Activated CD4-positive, alpha-beta T cell treated with anti-CD3 and anti-CD28 coated beads, Interleukin-2, amount 50 U/mL, for 24 hours (primary cell): ENCODE data around the gene CTLA4.

Experiments
- DNase-seq, 2 donors: peaks; one replicate each; pipeline ENCODE4 v3.0.0-alpha.2; 2020; ENCODE audit warnings: low read depth in 1 of 2, low spot score in 1 of 2

CTLA4 gene

DNA sequence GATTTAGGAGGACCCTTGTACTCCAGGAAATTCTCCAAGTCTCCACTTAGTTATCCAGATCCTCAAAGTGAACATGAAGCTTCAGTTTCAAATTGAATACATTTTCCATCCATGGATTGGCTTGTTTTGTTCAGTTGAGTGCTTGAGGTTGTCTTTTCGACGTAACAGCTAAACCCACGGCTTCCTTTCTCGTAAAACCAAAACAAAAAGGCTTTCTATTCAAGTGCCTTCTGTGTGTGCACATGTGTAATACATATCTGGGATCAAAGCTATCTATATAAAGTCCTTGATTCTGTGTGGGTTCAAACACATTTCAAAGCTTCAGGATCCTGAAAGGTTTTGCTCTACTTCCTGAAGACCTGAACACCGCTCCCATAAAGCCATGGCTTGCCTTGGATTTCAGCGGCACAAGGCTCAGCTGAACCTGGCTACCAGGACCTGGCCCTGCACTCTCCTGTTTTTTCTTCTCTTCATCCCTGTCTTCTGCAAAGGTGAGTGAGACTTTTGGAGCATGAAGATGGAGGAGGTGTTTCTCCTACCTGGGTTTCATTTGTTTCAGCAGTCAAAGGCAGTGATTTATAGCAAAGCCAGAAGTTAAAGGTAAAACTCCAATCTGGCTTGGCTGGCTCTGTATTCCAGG is at the start of gene CTLA4:
TSS of gene CTLA4 (plus strand) at position 211 of the 640 bp plus-strand sequence. CDS start at position 383, 172 bp downstream.
- no peak for DNase-seq

DNA sequence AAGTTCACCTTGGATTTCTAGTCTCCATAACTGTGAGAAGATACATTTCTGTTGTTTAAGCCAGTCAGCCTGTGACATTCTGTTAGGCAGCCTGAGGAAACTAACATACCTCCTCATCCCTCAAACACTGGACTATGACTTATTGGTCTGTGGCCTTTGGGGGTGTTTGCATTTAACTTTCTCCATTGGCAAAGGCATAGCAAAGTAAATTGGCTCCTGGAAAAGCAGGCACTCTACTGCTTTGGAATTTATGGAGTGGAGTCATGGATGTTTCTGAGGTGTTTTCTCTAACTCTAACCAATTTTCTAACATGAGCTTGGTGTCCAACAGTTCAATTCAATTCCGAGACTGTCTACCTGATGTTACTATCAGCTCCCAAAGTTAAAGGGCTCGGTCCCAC is 48.9 kb upstream of the CTLA4 start:
- DNase-seq: no peak

DNA sequence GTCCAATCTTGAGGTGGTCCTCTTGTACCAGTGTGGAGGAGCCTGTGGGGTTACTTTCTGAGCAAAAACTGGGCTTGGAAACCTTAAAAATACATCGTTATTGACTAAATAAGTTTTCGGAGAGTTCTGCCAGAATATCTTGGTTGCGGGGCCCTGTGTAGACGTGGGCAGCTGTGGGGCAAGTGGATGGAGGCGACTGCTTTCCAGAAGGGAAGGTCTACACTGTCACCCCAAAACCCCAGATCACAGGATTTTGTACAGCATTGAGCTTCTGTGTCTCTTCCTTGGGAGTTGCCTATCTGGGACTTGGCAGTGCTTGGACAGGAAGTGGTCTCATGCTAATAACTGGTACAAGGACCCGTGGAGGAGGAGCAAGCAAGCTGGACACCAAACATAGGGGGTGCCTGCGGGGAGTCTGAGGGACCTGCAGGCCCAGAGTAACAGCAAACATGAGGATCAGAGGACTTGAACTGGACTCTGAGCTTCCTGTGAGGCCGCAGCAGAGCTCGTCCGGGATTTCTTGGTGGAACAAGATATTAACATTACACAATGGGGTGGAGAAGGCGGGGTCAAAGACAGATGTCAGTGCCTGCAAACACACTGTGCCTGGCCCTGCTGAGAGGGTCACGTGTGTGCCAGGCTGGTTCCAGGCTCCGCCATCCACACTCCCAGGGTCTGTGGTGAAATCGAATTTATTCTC is 48.0 kb upstream of the CTLA4 start:
- no peak for DNase-seq

DNA sequence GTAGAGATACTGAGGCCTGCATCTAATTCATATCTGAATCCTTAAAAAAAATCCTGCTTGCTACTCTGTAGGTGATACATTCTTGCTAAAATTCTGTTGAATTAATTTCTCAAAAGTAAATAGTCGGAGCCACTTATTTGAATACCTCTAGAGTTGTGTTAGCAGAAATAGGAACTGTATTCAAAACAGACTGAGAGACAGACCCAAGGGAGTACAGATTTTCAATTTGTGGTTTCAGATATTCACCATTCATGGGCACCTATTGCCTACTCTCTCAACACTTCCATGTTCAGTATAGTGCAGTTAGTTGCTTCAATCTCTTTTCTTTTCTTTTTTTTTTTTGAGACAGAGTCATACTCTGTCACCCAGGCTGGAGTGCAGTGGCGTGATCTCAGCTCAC is 46.6 kb upstream of the CTLA4 start:
- no peak for DNase-seq

DNA sequence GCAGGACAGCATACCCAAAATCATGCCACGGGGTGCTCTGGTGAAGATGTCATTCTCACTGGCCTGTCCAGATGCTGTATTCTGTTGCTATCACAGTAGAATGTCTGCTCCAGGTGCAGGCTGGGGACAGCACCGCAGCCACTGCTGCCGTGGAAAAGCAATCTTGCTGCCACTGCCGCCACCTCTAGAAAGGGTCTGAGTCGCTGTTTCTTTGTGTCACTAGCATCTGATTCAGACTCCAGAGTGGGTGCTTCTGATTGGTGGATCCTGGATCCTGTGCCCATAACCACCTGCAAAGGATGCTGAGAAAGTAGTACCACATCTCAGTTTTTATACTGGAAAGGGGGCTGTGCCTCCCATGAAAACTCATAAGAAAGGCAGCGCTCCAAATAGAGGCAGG is 45.3 kb upstream of the CTLA4 start:
- no peak for DNase-seq

DNA sequence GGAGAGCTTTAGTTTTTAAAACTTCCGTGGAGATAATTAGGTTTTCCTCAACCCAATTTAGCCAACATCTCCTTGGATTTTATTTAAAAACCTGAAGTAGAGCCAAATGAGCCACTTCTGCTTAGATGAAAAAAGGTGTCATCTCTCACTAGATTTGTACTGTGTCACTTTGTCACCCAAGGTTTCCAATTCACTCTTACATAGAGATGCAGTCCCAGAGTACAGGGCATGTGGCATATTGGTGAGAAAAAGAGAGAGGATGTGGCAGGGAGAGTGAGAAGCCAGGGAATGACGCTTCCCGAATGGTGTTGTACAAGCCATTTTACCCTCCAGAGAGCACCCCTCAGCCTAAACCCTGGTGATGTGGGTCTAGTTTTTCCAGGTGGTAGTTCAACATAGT is 44.4 kb upstream of the CTLA4 start:
- no peak for DNase-seq

DNA sequence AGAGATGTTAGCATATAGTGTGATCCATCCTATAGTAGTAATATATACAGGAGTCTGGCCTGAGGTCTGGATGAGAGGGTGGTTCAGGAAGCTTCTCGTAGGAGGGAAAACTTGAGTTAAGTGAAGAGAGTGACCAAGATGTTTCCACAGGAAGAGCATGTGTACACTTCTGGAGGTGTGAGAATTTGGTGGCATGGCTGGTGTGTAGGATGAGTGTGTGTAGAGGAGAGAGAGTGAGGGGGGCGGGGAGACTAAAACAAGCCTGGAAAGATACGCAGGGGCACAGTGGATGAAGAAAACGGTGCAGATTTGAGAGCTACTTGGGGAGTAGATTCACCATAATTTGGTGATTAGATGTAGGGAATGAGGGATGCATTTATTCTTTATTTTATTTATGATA is 43.5 kb upstream of the CTLA4 start:
- no peak for DNase-seq

DNA sequence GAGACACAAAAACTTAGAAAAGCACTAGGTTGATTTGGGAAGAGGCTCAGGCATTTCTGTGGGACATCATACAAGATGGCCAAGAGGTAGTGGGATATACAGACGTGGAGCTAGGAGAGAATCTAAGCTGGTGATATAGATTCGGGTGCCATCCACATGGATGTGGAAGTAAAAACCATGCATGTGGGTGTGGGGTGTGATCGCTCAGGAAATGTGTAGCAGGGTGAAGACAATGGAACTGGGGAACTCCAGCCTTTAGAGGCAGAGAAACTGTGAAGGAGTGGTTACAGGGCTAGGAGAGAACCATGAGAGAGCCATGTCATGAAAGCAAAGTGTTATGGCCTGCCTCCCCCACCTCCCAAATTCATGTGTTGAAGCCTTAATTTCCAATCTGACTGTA is 43.0 kb upstream of the CTLA4 start:
- no peak for DNase-seq

DNA sequence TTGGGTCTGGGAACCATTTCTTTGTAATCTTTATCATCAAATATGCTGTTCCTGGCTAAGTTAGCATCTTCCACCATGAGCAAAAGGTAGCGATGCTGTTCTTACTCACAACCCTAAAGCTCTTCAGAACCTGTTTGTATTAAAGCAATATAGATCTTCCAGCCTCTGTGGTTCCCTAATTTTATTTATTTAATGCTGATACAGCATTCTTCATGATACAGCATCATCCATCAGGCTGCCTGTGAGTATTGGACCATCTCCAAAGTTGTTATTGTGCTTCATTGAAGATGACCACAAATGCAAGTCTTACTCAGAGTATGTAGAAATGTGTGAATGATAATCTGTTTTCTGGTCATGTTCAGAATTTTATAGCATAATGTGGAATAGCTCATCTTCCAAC is 40.9 kb upstream of the CTLA4 start:
- no peak for DNase-seq

DNA sequence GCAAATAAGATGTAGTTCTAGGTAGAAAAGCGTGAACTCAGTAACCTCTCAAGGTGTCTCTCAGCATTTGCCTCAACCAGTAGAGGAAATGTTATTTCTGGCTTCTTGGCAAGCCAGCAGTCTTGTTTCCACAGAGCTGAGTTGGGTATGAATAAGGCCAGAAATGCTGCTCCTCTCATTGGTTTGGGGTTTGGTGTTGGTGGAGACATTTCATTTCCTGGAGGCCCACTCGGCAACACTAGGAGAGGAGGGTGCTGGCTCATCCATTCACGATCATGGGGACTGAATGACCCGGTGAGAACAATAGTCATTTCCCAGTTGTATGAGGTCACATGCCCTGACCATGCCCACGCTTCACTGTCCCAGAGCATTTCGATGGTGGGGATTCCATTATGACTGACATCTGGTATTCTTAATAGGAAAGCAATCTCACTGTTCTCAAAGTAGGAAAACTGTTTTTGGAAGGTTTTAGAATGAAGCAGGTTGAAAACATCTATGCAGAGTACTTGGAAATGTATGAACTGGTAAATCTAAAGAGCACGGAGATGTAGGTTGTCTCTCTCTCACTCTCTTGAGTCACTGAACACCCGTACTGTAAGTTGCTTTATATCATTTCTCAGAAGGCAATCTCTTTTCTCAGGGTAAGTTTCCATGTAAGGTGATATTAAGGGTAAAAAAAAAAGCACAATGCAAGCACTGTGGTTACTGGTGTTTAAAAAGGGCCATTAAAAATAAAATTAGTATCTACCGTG is 37.1 kb upstream of the CTLA4 start:
- DNase-seq: peak in 1 of 2 donors; percentile 45

DNA sequence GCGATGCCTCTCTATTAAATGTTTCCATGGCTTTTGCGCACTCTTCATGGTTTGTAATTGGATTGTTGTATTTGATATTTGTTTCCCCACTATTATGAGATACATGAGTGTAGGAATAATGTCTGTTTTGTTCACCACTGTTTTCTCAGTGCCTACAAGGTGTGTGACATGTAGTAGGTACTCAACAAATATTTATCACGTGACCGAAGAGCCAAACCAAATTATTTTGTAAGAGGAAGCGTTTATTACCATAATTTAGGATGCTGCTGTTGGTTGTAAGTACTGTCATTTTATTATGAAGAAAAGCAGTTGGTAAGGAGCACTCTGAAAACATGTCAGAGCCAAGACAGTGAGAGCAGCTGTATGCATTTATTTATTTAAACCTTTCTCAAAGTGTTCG is 32.2 kb upstream of the CTLA4 start:
- no peak for DNase-seq

DNA sequence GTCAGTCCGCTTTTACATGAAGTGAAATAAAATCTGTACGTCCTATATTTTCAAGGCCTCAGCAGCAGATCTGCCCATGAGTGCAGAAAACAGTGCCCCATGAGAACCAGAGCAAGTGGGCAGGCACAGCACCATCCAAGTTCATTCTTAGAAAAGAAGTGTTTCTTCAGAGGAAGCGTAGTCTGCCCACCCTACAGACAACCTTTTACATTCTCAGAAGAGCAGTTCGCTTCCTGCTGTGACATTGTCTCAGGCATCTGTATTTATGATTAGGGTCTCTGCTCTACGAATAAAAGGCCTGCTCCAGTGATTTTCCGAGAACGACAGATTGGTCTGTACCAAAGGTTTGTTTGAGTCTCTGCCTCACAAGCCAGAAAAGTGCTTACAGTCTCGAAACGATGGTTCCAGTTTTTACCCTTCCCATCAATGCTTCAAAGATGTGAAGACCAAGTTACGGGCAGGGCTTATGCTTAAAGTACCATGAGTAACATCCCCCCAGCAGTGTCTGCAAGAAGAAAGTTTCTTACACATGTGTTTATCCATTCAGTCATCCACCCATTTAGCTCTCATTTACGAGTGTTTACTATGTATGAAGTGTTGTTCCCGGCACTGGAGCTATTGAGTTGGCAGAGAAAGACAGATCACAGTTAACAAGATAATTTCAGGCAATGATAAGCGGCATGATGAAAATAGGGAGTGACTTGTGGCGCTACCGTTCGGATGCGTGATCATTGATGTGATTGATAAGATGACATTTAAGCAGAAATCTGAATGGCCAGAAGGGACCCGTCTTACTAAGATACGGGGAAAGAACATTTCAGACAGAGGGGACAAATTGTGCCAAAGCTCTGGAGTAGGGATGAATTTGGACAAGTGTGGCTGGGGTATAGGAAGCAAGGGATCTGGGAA is 31.4 kb upstream of the CTLA4 start:
- DNase-seq: no peak

DNA sequence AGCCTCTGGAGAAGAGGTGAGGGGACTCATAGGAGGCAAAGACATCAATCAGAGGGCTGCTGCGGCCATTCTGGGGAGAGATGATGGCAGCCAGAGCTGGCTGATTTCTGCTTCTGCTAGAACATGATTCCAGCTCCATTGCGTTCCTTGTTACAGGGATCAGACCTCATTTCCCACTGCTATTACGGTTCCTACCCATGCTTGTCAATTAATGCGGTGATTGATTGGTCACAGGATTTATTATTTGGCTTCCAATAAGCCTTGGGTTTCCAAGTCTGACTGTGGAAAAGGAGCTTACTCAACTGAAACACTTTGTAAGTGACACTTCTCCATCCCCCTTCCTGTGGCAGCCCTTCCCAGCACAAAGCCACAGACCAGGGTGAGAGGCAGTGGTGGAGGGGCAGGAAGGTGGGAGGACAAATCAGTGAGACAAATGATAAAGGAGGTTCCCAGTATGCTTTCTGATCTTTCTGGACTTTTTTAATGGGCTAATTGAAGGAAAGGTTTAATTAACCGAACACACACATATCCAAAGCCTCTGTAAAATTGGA is 26.8 kb upstream of the CTLA4 start:
- DNase-seq: no peak

DNA sequence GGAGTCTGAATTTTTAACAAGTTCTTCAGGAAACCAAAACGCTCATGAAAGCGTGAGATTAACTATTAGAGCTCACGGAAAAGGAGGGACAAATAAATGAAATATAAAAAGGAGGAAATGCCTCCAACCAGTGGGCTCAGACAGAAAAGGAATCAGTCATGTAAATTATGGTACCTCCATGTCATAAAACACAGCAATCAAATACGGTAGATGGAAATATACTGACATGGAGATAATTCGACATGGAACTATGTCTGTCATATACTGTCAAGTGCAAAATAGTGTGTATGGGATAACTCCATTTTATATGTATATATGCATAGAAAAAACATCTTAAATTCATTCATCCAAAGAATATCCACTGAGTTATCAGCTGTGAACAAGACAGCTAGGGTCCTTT is 25.9 kb upstream of the CTLA4 start:
- no peak for DNase-seq

DNA sequence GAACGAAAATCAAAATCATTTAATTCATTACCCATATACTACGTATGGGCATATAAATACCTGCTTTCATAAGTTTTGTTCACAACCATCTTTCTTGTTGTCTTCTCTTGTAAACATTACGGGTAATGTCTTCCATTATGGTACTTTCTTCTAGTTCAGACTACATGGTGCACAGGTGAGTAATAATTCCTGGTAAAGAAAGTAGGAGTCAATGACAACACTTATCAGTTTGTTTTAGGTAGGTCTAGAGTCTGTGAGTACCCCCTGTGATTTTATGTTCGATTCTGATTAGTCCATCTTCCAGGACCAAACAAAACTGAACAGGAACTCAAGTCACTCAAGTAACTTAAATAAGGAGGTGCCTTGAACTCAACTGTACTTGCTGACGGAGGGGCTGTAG is 25.2 kb upstream of the CTLA4 start:
- DNase-seq: no peak

DNA sequence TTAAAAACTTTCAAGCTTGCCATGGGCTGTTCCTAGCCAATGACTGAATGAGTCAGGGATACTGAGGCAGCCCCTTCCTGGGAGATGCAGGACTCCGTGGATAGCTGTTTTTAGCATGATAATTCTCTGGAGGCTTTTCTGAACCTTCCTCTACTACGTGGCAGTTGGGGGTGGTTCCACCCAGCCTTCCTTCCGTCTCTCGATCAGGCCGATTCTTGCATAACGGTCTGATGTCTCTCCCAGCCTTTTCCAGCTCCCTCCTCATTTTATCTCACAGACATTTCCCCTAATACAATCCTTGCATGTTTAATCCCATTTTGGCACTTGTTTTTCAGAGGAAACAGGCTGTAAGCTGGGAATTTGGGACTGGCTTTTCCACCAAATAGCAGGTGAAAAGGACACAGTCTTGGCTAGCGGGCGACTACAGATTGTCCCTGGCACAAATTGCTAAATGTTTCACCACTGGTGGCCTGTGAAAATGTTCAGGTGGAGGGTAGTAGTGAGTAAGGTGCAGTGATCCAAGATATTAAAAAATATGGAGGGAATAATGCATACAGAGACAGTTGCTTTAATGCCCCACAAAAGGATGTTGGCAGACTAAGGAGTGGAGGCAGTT is 21.0 kb upstream of the CTLA4 start:
- no peak for DNase-seq

DNA sequence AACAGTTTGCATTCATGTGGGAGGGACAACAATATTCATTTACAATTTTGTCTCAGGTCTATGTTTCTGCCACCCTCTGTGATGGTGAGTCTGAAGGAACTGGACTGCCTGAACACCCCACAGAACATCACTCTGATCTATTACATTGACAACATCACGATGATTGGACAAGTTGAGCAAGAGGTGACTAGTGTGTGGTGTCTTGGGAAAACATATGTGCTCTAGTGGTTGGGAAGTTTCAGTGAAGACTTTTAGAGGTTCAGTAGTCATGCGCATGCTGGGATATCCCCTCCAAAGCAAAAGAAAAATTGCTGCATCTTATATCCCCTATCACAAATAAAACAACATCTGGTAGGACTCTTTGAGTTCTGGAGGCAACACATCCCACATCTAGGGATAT is 18.6 kb upstream of the CTLA4 start:
- no peak for DNase-seq

DNA sequence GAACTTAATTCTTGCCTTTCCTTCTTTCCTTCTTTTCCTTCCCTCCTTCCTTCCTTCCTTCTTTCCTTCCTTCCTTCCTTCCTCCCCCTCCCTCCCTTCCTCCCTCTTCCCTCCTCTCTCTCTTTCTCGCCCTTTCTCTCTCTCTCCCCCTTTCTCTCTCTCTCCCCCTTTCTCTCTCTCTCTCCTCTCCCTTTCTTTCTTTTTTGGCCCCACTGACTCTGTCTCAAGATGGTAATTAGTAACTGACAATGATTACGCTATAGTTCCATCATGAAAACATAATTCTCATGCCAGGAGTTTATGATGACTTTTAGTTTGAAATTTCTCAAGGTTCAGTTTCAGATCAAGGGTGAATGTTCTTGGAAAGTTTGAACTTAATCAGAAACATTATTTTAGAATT is 14.8 kb upstream of the CTLA4 start:
- DNase-seq: no peak

DNA sequence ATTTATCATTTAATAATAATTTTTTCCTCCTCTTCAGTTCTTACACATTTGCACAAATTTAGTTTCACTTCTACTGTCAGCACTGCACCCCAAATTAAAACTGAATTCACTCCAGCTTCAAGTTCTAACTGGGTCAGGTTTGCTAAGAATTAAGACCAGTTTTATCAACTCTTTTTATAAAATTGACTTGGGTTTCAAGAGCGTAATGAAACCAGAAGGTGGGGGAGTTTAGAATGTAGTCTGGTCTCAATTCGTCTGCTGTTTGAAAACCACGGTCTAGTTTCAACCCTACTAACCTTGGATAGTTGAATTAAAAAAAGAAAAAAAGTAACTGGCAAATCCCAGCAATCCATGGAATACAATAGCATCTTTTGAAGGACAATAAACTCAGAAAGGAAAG is 14.3 kb upstream of the CTLA4 start:
- no peak for DNase-seq

DNA sequence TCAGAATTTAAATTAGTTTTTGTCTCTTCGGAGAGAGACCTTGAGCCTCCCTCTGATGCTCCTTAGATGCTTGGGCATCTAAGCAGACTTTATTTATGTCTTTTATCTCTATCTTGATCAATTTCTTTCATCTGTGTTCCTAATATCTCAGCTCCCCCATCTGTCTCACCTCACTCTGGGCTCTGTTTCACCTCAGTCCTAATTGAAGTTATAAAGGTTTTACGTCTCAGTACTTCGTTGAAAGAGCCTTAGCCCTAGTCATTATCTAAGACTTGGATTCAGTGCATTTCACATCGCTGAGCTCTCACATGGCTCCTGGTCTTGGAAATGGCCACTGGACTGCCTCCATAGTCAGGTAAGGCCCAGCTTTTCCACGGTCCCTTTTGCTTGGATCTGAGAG is 13.8 kb upstream of the CTLA4 start:
- no peak for DNase-seq

DNA sequence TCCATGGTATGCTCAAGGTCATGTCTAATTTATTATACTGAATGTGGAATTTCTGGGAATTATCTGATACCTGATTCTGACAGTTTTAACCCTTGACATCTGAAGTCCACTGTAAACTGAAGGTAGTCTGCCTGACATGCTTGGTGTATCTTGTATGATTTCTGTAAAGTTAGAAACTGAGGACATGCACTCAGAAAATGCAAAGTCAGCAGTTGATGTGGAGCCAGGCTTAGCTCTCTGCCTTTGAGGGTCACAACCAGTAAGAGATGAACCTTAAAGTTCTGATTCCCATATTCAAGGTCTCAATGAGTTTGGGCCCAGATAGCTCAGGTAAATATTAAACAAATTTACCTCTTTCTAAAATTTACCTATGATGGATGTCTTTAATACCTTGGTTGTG is 12.3 kb upstream of the CTLA4 start:
- no peak for DNase-seq
